HFFc6 (cell line): ENCODE data around the gene CREB3. TPM values are rescaled to one million over a fixed set of nuclear protein-coding genes. Genes with fewer than 3 reads are reported as not detected.

ENCODE experiments used
- DNase-seq: peaks from one replicate; pipeline ENCODE4 v3.0.0-alpha.2; 2018
- H3K27ac Mint-ChIP-seq: 2 replicates; pipeline ENCODE4 v1.8.0; 2020; ENCODE audit warnings: mild to moderate bottlenecking, mixed read lengths
- H3K27me3 Mint-ChIP-seq: 2 replicates; pipeline ENCODE4 v1.8.0; 2021; ENCODE audit warnings: mild to moderate bottlenecking, moderate library complexity, mixed read lengths; ENCODE audit not compliant: insufficient read depth
- H3K36me3 Mint-ChIP-seq: 2 replicates; pipeline ENCODE4 v1.8.0; 2021; ENCODE audit warnings: low read depth, mixed read lengths
- H3K4me1 Mint-ChIP-seq: 2 replicates; pipeline ENCODE4 v1.8.0; 2020; ENCODE audit warnings: low read depth, mixed read lengths
- H3K4me3 Mint-ChIP-seq: 2 replicates; pipeline ENCODE4 v1.8.0; 2020; ENCODE audit warnings: mild to moderate bottlenecking, moderate library complexity, mixed read lengths
- H3K9me3 Mint-ChIP-seq: 2 replicates; pipeline ENCODE4 v1.8.0; 2020; ENCODE audit warnings: mild to moderate bottlenecking, mixed read lengths
- CTCF ChIP-seq: fragments of 200-600 bp; sonication (generic); IDR thresholded peaks from 2 replicates; pipeline ENCODE4 v1.5.0; 2021; ENCODE audit warnings: antibody characterized with exemption, mild to moderate bottlenecking
- total RNA-seq, 6 experiments: library from RNA; stranded (reverse); fragmentation: NEBNext Ultra II Directional; extraction: Animal tissue kit (Norgen Biotek cat#: 25700); gene quantifications; 2 replicates in 1 of 6; 3 replicates in 5 of 6; pipeline ENCODE4 v1.2.3, GENCODE V29; 2021

Gene CREB3
- total RNA-seq, 6 experiments from 2014 or later, result 106 to 127 (median 114) TPM

DNA sequence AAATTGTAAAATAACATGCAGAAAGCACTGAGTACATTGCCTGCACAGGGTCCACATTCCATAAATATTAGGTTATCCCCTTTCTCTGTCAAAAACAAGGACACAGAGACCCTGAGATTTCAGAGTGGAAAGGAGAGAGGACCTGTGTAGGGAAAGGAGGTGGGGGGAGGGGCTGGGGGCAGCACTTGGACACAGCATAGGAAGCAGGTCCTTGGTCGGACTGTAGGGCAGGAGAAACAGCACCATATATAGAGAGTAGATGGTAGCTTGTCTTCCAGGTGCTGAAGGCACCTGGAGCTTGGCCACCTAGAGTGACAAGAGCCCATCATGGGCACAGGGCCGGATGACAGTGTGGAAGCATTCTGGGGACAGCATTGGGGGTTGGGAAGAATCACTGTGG is 45.2 kb upstream of the CREB3 start:
- Mint-ChIP-seq H3K27ac (peak overlapping the region; percentile 61), H3K4me1 (peaks cover 74% of the 10 kb centered on the region), H3K4me3 (peak overlapping the region; percentile 100), H3K27me3 (peaks cover 37% of the 10 kb centered on the region), H3K36me3 (peaks cover 61% of the 10 kb centered on the region), H3K9me3 (no peaks in the 10 kb centered on the region)
- DNase-seq, result no peak
- no peak for TF ChIP-seq CTCF

- no peak for TF ChIP-seq CTCF
- Mint-ChIP-seq H3K4me3 (peak overlapping the region; percentile 100), H3K9me3 (no peaks in the 10 kb centered on the region), H3K36me3 (peaks cover 54% of the 10 kb centered on the region), H3K4me1 (peaks cover 67% of the 10 kb centered on the region), H3K27me3 (peaks cover 32% of the 10 kb centered on the region), H3K27ac (peak overlapping the region; percentile 97)
- no peak for DNase-seq
These were observed 44.4 kb upstream of the CREB3 start for GRCh38 chr9:35687972-35688557.

GRCh38 chr9:35688558-35689541 is 43.6 kb upstream of the CREB3 start:
- no peaks in the 10 kb centered on the region for H3K9me3 Mint-ChIP-seq
- TF ChIP-seq CTCF, result no peak
- H3K36me3 Mint-ChIP-seq, result peaks cover 46% of the 10 kb centered on the region
- peaks cover 32% of the 10 kb centered on the region for H3K27me3 Mint-ChIP-seq
- peaks cover 59% of the 10 kb centered on the region for H3K4me1 Mint-ChIP-seq
- H3K27ac Mint-ChIP-seq, result peak overlapping the region; percentile 97
- DNase-seq, result peak; percentile 72
- H3K4me3 Mint-ChIP-seq, result peak overlapping the region; percentile 100

- Mint-ChIP-seq H3K4me3 (peak within 1 kb of the TSS; percentile 100), H3K4me1 (peaks cover 50% of the 10 kb centered on the region), H3K27me3 (peaks cover 28% of the 10 kb centered on the region), H3K36me3 (peaks cover 38% of the 10 kb centered on the region), H3K27ac (peak within 1 kb of the TSS; percentile 97), H3K9me3 (no peaks in the 10 kb centered on the region)
- DNase-seq, result peak; percentile 87
- TF ChIP-seq CTCF, result no peak
These were observed 42.7 kb upstream of the CREB3 start, which contains the start of gene TPM2 for GRCh38 chr9:35689542-35690293. Gene TPM2, minus strand, starts transcription at chr9:35689925. Its CDS starts 108 bp downstream, at chr9:35689817.

- Mint-ChIP-seq H3K4me3 (peak overlapping the region; percentile 100), H3K36me3 (peaks cover 34% of the 10 kb centered on the region), H3K4me1 (peaks cover 51% of the 10 kb centered on the region), H3K27me3 (peaks cover 26% of the 10 kb centered on the region), H3K9me3 (no peaks in the 10 kb centered on the region), H3K27ac (peak overlapping the region; percentile 97)
- TF ChIP-seq CTCF, result no peak
- no peak for DNase-seq
These were observed 42.2 kb upstream of the CREB3 start for GRCh38 chr9:35690294-35690613.
